ENCODE data around the gene ZNF771. TPM values are rescaled to one million over a fixed set of nuclear protein-coding genes. Genes with fewer than 3 reads are reported as not detected.
"Not testable (repeated sequence)": the region's sequence is repeated elsewhere in the genome, so short reads cannot be mapped to it uniquely, and the experiment has no call there.

ZNF771 gene
- total and polyA plus RNA-seq, 8 donors, result 1.5 to 5.0 (median 3.2) TPM

- FAIRE-seq, result no peak
Observed at GRCh38 chr16:30395155-30395991, 12.0 kb upstream of the ZNF771 start, which contains the start of gene ZNF48. Gene ZNF48 (plus strand): TSS chr16:30395420. CDS start chr16:30395795, 375 bp downstream.

GRCh38 chr16:30395992-30396585 lies 11.3 kb upstream of the ZNF771 start:
- no peak for TF ChIP-seq CTCF (IDR thresholded peaks at IDR 0.05)
- no peak for ATAC-seq
- 2 to 4% methylated on average over 13 of the region's 13 CpGs for WGBS, 2 donors
- Histone ChIP-seq H3K4me3 (peak overlapping the region; percentile 59 to 89 (median 76)), H3K27me3 (no peaks in the 10 kb centered on the region), H3K27ac (peak overlapping the region; percentile 42 to 68 (median 54)), H3K4me1 (peaks cover 0 to 8% (median 6%) of the 10 kb centered on the region in 3 donors), H3K9me3 (no peaks in the 10 kb centered on the region), H3K36me3 (peaks cover 0 to 9% (median 0%) of the 10 kb centered on the region in 3 donors)
- intact Hi-C loops (cut with DNase I), result no loop called here
- FAIRE-seq, result no peak
- no peak for DNase-seq

More at GRCh38 chr16:30395155-30395991, 12.0 kb upstream of the ZNF771 start, which contains the start of gene ZNF48:
- intact Hi-C loops (cut with DNase I), result no loop called here
- DNase-seq (peak; percentile 88 to 97 (median 91)), ATAC-seq (peak; percentile 94 to 97 (median 94))
- no peaks in the 10 kb centered on the region for H3K9me3 ChIP-seq
- H3K27ac ChIP-seq, result peak within 1 kb of the TSS; percentile 42 to 68 (median 54)
- peaks cover 0 to 8% (median 6%) of the 10 kb centered on the region in 3 donors for H3K4me1 ChIP-seq
- no peak for TF ChIP-seq CTCF (IDR thresholded peaks at IDR 0.05)
- H3K27me3 ChIP-seq, result no peaks in the 10 kb centered on the region
- WGBS, 2 donors, result 1% methylated on average over 64 to 103 of the region's 103 CpGs
- H3K4me3 ChIP-seq, result peak within 1 kb of the TSS; percentile 59 to 89 (median 76)
- peaks cover 0 to 9% (median 0%) of the 10 kb centered on the region in 3 donors for H3K36me3 ChIP-seq

DNA sequence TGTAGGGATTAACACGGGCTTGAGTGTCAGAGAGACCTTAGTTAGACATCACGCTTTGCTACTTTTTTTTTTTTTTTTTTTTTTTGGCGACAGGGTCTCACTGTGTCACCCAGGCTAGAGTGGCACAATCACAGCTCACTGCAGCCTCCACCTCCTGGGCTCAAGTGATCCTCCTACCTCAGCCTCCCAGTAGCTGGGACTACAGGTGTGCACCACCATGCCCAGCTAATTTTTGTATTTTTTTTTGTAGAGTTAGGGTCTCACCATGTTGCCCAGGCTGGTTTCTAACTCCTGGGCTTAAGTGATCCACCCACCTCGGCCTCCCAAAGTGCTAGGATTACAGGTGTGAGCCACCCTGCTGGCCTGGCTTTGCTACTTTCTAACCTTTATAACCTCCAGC lies 10.8 kb upstream of the ZNF771 start:
- DNase-seq; ATAC-seq; H3K27me3 ChIP-seq; H3K9me3 ChIP-seq; H3K36me3 ChIP-seq; H3K4me1 ChIP-seq; FAIRE-seq; H3K4me3 ChIP-seq; intact Hi-C loops (cut with DNase I): not testable (repeated sequence)
- 54 to 60% methylated on average over 3 to 4 of the region's 4 CpGs for WGBS, 2 donors
- peak overlapping the region in 1 of 4 donors; percentile 62 for H3K27ac ChIP-seq

DNA sequence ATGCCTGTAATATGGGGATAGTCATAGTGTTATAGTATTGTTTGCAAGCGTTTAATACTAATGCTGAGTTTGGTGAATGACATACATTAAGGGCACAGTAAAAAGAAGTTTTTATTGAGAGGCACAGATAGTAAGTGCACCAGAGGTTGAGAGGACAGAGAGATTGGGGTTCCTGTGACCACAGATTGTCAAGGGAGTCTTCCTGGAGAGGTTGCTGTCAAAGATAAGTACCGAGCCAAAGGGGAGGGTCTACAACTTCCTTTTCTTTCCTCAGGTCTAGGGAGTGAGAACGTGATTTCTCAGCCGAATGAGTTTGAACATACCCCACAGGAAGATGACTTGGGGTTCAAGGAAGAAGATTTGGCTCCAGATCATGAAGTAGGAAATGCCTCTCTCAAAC lies 10.3 kb upstream of the ZNF771 start:
- Histone ChIP-seq H3K27me3 (no peaks in the 10 kb centered on the region), H3K9me3 (no peaks in the 10 kb centered on the region), H3K4me3 (no peak overlapping the region), H3K4me1 (peaks cover 0 to 8% (median 6%) of the 10 kb centered on the region in 3 donors), H3K27ac (no peak overlapping the region), H3K36me3 (peaks cover 0 to 9% (median 0%) of the 10 kb centered on the region in 3 donors)
- intact Hi-C loops (cut with DNase I), result no loop called here
- no peak for TF ChIP-seq CTCF (IDR thresholded peaks at IDR 0.05)
- no peak for FAIRE-seq
- DNase-seq, result no peak
- 75 to 85% methylated on average over 4 of the region's 4 CpGs for WGBS, 2 donors
- ATAC-seq, result no peak

- TF ChIP-seq CTCF (IDR thresholded peaks at IDR 0.05), result no peak
- ATAC-seq, result no peak
- Histone ChIP-seq H3K9me3 (no peaks in the 10 kb centered on the region), H3K4me1 (peaks cover 0 to 8% (median 6%) of the 10 kb centered on the region in 3 donors), H3K27ac (no peak overlapping the region), H3K36me3 (peaks cover 0 to 9% (median 0%) of the 10 kb centered on the region in 3 donors), H3K27me3 (no peaks in the 10 kb centered on the region), H3K4me3 (no peak overlapping the region)
- no peak for FAIRE-seq
- 91 to 93% methylated on average over 42 of the region's 42 CpGs for WGBS, 2 donors
- intact Hi-C loops (cut with DNase I), result no loop called here
- peak in 2 of 6 donors; percentile 24 to 80 for DNase-seq
Observed at GRCh38 chr16:30397776-30398660, 9.4 kb upstream of the ZNF771 start.
